GM18502 (cell line): Measurements from ENCODE around the gene OLFML1.

ENCODE experiments used
- ATAC-seq: cut with Tn5 transposase; IDR thresholded peaks from one replicate; pipeline ENCODE4 v1.9.1; 2021; ENCODE audit warnings: mild to moderate bottlenecking; ENCODE audit not compliant: unreplicated experiment, poor library complexity

Gene OLFML1

DNA sequence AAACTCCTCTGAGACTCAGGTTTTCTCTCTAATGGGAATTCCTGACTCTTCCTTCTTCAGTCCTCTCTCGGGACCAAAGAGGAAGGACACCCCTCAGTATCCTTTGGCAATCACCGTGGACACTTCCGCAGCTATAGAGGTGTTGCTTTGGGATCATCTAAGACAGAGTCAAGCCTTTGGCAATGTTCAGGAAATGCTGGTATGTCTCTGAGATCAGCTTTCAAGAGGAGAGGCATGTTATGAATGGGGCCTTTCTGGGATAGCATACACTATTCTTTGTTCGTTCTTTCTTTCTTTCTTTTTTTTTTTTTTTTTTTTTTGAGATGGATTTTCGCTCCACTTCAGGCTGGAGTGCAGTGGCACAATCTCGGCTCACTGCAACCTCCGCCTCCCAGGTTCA is 14.2 kb upstream of the OLFML1 start:
- ATAC-seq = no peak

- ATAC-seq = peak; percentile 94
Measured at GRCh38 chr11:7473717-7474116, 11.6 kb upstream of the OLFML1 start.

- ATAC-seq = no peak
Measured at GRCh38 chr11:7480113-7480512, 5.2 kb upstream of the OLFML1 start.

- ATAC-seq = no peak
Measured at GRCh38 chr11:7484131-7484530, 1.2 kb upstream of the OLFML1 start.

DNA sequence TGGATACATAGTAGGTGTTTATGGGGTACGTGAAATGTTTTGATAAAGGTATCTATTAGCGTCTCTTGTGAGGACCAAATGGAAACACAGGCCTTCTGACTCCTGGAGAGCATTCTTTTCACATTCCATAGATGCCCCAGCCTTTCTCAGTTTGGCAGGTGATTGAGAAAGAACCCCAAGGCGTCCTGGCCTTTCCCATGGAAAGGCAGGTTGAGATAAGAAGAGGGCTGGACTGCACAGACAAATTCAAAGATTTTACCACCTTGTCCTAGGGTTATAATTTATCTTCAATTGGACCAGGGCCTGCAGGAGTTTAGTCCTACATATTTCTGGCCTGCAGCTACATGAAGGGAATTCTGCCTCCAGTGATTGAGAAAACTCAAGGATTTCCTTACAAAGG is 661 bp upstream of the OLFML1 start:
- no peak for ATAC-seq

DNA sequence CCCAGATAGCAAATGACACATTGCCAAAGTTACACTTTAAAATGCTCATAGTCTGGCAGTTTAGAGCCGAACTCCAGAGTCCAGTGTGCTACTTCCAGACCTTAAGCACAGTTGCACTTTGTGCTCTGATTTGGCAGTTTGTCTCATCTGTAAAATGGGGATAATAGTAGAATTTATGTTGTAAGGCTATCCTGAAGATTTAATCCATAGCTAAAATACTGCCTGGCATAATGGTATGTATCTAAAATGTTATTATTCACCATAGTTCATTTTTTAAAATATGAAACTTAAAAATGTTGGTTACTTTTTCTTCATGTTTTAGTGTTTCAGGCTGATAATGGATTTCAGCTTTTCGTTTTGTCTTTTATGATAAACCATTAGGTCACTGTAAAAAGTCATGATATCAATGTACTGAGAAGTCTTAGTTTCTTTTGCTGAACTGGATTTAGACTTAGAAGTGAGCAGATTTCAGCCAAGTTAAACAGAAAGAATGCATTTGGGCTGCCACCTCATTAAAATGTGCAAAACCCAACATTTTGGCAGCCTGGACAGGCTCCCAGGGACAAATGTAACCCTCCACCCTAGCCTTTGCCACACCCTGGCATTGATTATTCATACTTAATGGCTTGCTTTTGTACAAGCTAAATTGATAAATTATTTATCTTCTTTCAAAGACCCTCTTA is 933 bp downstream of the OLFML1 start:
- ATAC-seq = no peak

GRCh38 chr11:7486781-7487140 is 1.5 kb downstream of the OLFML1 start:
- ATAC-seq = no peak

- no peak for ATAC-seq
Measured at GRCh38 chr11:7487360-7487759, 2.1 kb downstream of the OLFML1 start.

- ATAC-seq = no peak
Measured at GRCh38 chr11:7488681-7489080, 3.4 kb downstream of the OLFML1 start.

DNA sequence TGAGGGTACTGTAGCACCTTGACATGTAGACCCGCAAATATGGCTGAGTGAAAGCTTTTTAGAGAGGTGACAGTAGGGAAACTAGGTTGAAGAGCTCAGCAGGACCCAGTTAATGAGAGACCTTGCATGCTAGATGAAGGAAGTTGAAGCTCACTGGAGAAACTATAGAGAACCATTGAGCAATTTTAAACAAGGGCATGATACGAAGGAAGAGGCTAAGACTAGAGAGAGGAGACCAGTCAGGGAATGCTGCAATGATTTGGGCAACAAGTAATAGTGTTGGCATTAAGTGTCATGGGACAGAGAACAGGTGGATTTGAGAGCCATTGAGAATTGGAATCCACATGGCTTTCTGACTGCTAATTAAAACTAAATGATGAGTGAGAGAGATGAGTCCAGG is 4.1 kb downstream of the OLFML1 start:
- no peak for ATAC-seq

- ATAC-seq = no peak
Measured at GRCh38 chr11:7490054-7490453, 4.7 kb downstream of the OLFML1 start.

DNA sequence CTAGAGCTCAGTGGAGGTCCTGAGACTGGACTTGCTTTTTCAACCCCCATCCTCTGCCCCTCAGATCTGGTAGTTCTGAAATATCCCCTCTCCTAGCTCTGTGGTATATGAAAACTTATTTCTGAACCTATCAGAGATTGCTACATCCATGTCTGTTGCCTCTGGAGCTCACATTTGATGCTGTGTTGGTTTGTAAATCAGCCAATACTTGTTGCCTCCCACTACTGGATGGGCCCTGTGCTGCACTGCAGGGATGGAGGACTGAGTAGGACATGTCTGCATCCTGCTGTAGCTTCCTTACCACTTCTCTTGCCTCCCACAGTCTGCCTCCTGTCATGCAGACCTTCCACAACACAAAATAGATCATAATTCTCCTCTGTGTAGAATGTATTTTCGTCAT is 5.2 kb downstream of the OLFML1 start:
- ATAC-seq = no peak

GRCh38 chr11:7492253-7492652 is 6.9 kb downstream of the OLFML1 start:
- no peak for ATAC-seq

DNA sequence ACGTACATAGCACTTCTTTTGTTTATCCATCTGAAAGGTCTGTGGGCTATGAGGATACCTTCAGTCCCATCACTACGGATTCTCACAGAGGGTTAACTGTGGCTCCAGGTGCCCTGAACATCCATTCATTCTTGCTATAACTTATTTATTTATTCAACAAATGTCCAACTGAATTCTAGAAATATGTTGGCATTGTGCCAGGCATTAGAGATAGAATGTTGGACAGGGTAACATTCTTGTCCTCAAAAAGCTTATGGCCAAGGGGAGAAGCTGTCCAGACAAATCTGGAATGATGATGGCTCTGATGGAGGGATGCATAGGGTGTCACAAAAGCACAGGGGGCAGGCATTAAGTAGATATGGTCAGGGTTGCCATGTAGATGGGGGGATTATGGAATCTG is 8.4 kb downstream of the OLFML1 start:
- no peak for ATAC-seq

DNA sequence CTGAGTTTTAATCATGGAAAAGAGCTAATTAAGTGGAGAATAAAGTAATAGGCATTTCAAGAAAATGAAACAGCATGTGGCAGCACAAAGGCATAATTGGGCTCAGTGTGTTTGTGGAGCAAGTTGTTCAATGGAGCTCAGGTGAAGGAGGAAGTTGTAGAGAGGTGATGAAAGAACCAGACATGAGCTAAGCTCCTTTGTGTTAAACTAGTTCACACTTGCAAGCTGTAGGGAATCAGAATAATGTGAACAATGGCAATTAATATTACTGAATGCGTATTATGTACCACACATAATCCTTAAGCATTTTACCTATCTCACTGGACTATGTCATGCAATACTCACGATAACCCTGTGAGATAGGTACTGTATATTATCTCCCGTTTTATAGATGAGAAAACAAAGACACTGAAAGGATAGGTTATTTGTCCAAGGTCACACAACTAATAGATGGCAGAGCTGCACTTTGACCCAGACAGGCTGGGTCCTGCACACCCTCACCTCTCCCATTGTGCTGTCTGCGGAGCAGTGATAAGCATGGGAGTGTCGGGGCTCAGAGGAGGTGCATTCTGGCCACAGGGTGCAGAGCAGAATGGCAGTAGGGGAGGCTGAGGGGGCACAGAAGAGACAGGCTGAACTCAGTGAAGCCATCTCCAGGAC is 8.9 kb downstream of the OLFML1 start:
- no peak for ATAC-seq

DNA sequence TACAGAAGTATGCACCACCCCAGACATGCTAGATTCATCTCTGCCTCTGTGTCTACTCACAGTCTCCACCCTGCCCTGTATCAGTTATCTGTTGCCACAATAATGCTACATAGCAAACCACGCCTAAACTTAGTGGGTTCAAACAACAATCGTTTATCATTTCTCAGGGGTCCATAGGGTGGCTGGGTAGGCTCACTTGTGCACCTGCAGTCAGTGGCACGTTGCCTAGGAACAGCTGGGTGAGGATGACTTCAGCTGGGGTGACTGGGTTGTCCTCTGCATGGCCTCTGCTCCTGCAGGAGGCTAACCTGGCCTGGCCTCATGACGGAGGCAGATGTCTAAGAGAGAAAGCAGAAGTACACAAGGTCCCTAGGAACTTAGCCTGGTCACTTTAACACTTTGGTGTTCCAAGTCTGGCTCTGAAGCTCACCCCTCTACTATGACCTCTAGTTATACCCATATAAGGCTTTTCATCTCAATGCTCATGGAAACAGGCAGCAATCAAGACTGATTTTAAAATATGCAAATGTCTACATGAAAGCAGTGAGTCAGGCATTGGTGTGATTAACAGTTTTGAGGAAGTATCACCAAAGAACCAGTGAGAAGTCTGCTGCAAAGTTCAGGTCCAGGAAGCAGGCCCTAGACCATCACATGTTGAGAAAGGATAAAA is 10.7 kb downstream of the OLFML1 start:
- peak; percentile 93 for ATAC-seq

DNA sequence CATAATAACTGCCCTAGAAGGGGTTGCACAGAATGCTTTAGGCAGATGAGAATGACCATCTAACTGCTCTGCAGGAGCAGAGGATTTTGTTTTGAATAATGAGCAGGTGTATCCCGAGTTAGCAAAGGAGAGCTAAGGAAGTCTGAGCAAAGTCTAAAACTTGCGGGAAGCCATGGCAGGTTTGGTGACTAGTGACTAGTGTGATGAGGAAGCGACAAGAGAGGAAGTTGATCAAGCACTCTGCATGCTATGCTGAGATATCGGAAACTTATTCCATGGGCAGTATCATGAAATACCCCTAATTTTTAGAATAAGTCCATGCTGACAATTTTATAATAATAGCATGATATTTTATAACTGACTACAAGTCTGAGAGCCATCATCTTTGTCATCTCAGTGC is 12.9 kb downstream of the OLFML1 start:
- ATAC-seq = no peak

GRCh38 chr11:7499081-7499480 is 13.8 kb downstream of the OLFML1 start:
- ATAC-seq = no peak

DNA sequence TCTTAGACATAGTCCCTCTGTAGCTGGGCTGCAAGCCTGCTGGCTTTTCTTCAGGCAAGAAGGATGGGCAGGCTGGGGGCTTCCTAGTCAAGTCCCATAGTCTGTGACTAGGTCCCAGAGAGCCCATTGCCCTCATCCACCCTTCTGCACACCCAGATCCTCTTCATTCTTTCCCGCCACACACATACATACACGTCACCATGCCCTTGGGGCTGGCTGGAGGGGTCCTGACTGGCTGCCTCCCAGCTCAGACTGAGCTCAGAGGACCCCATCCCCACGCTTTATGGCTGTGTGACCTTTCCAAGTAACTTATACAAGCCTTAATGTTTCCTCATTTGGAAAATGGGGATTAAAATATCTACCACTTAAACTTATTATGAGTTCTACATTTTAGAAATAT is 14.9 kb downstream of the OLFML1 start:
- no peak for ATAC-seq

- no peak for ATAC-seq
Measured at GRCh38 chr11:7501251-7501650, 15.9 kb downstream of the OLFML1 start.

GRCh38 chr11:7501894-7502293 is 16.6 kb downstream of the OLFML1 start:
- ATAC-seq = no peak

- no peak for ATAC-seq
Measured at GRCh38 chr11:7506243-7506642, 20.9 kb downstream of the OLFML1 start.
